ENCODE data around the gene KAT5.
A peak's percentile ranks its signal among the peaks of the same experiment; 100 is the strongest.

KAT5 gene

DNA sequence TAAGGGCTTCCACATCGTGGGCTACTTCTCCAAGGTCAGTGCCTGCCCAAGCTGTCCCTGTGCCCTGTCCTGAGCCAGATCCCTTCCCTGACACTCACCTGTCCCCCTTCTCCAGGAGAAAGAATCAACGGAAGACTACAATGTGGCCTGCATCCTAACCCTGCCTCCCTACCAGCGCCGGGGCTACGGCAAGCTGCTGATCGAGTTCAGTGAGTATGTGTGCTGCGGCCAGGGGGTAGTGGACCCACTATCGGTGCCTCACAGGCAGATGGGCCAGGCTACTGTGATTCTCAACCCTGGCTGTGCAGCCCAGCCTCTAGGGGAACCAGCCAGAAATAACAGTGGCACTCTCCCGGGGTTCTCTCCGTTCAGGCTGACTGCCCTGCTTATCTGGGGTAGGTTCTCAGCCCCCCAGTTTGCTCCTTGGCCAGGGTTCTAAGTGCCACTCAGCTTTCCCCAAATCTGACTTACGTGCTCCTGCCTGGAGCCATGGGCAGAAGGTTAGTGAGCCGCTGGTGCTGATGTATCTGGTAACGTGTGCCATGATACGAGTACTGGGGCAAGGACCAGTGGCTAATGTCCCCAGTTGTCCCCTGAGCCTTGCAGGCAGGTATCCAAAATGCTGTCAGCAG is 4.8 kb downstream of the KAT5 start:
- DNase-seq (ENCODE audit: extremely low read depth, low read depth) = no peak
- no peak for TF ChIP-seq CTCF (IDR thresholded peaks at IDR 0.05; ENCODE audit: low read depth, low read length, missing control alignments)
- no peak overlapping the region for H3K4me3 ChIP-seq (replicated peaks; ENCODE audit: low read depth, low read length)

DNA sequence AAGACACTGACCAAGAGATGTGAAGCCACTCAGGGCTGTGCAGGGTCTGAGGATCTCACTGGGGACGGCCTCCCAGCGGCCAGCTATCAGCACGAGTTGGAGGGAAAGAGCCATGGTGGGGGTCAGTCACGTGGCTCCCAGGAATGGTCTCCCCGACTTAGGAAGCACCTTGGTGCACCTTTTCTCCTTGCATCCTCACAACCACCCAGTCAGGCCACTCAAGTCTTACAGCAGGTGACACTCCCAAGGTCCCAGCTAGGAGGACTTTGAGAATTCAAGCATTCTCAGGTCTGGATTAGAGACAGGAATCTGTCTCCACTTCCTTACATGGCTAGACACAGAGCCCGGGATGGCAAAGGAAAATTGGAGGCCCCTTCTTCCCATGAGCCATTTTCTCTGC is 5.9 kb downstream of the KAT5 start:
- H3K4me3 ChIP-seq (replicated peaks; ENCODE audit: low read depth, low read length) = no peak overlapping the region
- no peak for DNase-seq (ENCODE audit: extremely low read depth, low read depth)
- TF ChIP-seq CTCF (IDR thresholded peaks at IDR 0.05; ENCODE audit: low read depth, low read length, missing control alignments) = no peak

GRCh38 chr11:65718531-65718930 is 6.5 kb downstream of the KAT5 start:
- H3K4me3 ChIP-seq (replicated peaks; ENCODE audit: low read depth, low read length) = peak overlapping the region; percentile 88
- TF ChIP-seq CTCF (IDR thresholded peaks at IDR 0.05; ENCODE audit: low read depth, low read length, missing control alignments) = no peak
- no peak for DNase-seq (ENCODE audit: extremely low read depth, low read depth)

DNA sequence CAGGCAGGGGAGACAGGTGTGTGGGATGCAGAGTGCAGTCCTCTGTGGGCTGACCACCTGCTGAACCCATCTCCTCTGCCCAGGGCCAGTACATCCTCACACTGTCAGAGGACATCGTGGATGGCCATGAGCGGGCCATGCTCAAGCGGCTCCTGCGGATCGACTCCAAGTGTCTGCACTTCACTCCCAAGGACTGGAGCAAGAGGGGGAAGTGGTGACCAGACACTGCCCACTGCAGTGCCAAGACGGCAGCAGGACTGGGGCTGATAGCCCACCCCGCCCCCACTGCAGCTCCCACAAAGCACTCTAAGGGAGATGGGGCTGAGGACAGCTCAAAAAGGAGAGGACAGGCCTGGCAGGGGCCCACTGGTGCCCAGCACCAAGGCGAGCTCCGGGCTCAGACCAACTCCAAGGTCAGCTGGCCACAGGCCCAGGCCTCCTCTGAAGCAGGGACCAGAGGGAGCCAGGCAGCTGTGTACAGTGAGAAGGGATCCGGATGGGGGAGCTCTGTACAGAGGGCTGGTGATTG is 7.0 kb downstream of the KAT5 start:
- TF ChIP-seq CTCF (IDR thresholded peaks at IDR 0.05; ENCODE audit: low read depth, low read length, missing control alignments) = no peak
- no peak for DNase-seq (ENCODE audit: extremely low read depth, low read depth)
- H3K4me3 ChIP-seq (replicated peaks; ENCODE audit: low read depth, low read length) = peak overlapping the region; percentile 88

DNA sequence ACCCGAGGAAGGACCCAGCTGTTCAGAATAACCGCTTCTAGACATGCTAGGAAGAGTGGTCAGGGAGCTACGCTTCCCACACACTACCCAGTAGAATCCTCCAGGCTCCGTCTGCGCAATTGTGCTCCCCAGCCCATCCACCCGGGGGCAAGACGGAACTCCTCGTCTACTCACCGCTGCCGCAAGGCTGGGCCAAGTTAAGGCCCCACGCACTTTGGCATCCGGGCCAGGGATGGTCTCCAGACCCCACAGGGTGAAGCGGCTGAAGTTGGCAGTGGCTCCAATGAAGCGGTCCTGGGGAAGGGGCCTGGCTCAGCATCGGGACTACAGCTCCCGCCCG is 7.8 kb downstream of the KAT5 start:
- no peak for TF ChIP-seq CTCF (IDR thresholded peaks at IDR 0.05; ENCODE audit: low read depth, low read length, missing control alignments)
- peak overlapping the region; percentile 88 for H3K4me3 ChIP-seq (replicated peaks; ENCODE audit: low read depth, low read length)
- no peak for DNase-seq (ENCODE audit: extremely low read depth, low read depth)

- DNase-seq (ENCODE audit: extremely low read depth, low read depth) = no peak
- TF ChIP-seq CTCF (IDR thresholded peaks at IDR 0.05; ENCODE audit: low read depth, low read length, missing control alignments) = no peak
- peak within 1 kb of the TSS; percentile 88 for H3K4me3 ChIP-seq (replicated peaks; ENCODE audit: low read depth, low read length)
Measured at GRCh38 chr11:65720211-65720934, 8.3 kb downstream of the KAT5 start, which contains the start of gene RNASEH2C. Gene RNASEH2C, minus strand, starts transcription at chr11:65720798. Its CDS starts 40 bp downstream, at chr11:65720758.

All from HFF-Myc (cell line).